Activated CD4-positive, alpha-beta T cell treated with anti-CD3 and anti-CD28 coated beads for 36 hours (primary cell): ENCODE results near the gene INSYN2B. TPM values are rescaled to one million over a fixed set of nuclear protein-coding genes. Genes with fewer than 3 reads are reported as not detected.

ENCODE experiments used
- ATAC-seq: fragments of 200-7000 bp; cut with Tn5 transposase; one replicate; pipeline ENCODE4 v1.10.0; 2021; ENCODE audit warnings: mild to moderate bottlenecking, moderate library complexity
- CTCF ChIA-PET: fragments of 350-600 bp; sonication (Branson Sonifier 250); formaldehyde crosslinking; loops from one replicate; lab custom pipeline; 2021; ENCODE audit warnings: antibody characterized with exemption; lab: Charles Lee
- POLR2A ChIA-PET: fragments of 350-600 bp; sonication (Branson Sonifier 250); formaldehyde crosslinking; loops from one replicate; lab custom pipeline; 2021; ENCODE audit warnings: antibody characterized with exemption, inconsistent platforms; lab: Charles Lee
- DNase-seq: peaks from one replicate; pipeline ENCODE4 v3.0.0-alpha.2; 2020
- H3K27ac Mint-ChIP-seq: one replicate; pipeline ENCODE4 v1.8.0; 2021; ENCODE audit warnings: mixed read lengths
- H3K27me3 Mint-ChIP-seq: one replicate; pipeline ENCODE4 v1.8.0; 2021; ENCODE audit warnings: mixed read lengths
- H3K36me3 Mint-ChIP-seq: one replicate; pipeline ENCODE4 v1.8.0; 2021; ENCODE audit warnings: low read depth, mixed read lengths
- H3K4me1 Mint-ChIP-seq: one replicate; pipeline ENCODE4 v1.8.0; 2021; ENCODE audit warnings: mixed read lengths
- H3K4me3 Mint-ChIP-seq: one replicate; pipeline ENCODE4 v1.8.0; 2021; ENCODE audit warnings: mild to moderate bottlenecking, moderate library complexity, mixed read lengths
- H3K9me3 Mint-ChIP-seq: one replicate; pipeline ENCODE4 v1.8.0; 2021; ENCODE audit warnings: low read depth, mixed read lengths
- intact Hi-C, 2 experiments: fragments of 100-400 bp; cut with DNase I in 1 of 2; cut with micrococcal nuclease in 1 of 2; formaldehyde crosslinking; loops; one replicate each; pipeline versions ENCODE4 v1.14.2 to v1.15.1; 2022 to 2024; cut with DNase I, micrococcal nuclease
- total RNA-seq, 2 experiments: library from RNA; stranded (reverse); gene quantifications; one replicate each; pipeline ENCODE4 v1.2.3, GENCODE V29; 2021

Gene INSYN2B
- total RNA-seq, 2 experiments from 2014 or later: not detected

DNA sequence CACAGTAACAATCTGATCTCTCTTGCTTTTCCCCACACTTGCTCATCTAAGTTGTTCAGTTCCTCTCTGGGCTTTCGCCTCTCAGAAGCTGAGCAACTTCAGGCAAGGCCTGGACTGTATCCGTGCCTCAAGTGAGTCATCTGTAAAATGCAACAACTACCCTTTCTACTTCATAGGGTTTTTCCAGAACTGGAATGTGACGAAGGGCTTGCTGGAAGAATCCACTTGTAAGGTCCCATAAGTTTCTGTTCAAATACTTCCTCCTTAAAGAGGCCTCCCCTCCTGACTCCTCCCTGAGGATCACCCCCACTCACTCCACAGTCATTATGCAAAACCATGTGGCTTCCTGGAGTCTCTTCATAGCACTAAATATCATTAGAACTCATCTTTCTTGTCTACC, 17.5 kb upstream of the INSYN2B start:
- Mint-ChIP-seq H3K4me1 (no peaks in the 10 kb centered on the region), H3K27ac (no peak overlapping the region), H3K27me3 (no peaks in the 10 kb centered on the region), H3K4me3 (no peak overlapping the region), H3K36me3 (peaks cover 66% of the 10 kb centered on the region), H3K9me3 (no peaks in the 10 kb centered on the region)
- DNase-seq: no peak
- CTCF ChIA-PET: no interaction called here
- intact Hi-C loops: no loop called here
- ATAC-seq: peak; percentile 30
- POLR2A ChIA-PET: no interaction called here

DNA sequence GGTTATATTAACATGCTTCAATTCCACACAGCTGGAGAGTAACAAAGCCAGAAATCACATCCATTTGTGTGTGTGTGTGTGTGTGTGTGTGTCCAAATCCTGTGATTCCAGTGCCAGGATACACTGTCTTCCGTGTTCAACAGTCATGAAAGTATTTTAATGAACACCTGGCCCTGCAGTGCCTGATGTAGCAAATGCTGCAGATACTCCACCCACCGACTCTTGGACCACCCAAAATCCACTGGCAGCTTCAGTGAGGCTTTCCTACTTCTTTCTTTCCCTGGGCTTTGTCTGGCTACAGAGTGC, 13.1 kb upstream of the INSYN2B start:
- CTCF ChIA-PET: interaction anchor here (0.6 to 1.1 kb wide), 2 partner anchors 64 to 108 kb away, joined by 3 read pairs; no protein-coding TSS in a partner anchor
- no peaks in the 10 kb centered on the region for H3K4me1 Mint-ChIP-seq
- H3K36me3 Mint-ChIP-seq: peaks cover 49% of the 10 kb centered on the region
- H3K27me3 Mint-ChIP-seq: no peaks in the 10 kb centered on the region
- no peaks in the 10 kb centered on the region for H3K9me3 Mint-ChIP-seq
- POLR2A ChIA-PET: no interaction called here
- intact Hi-C loops: no loop called here
- H3K27ac Mint-ChIP-seq: no peak overlapping the region
- no peak overlapping the region for H3K4me3 Mint-ChIP-seq
- DNase-seq: no peak
- ATAC-seq: no peak

DNA sequence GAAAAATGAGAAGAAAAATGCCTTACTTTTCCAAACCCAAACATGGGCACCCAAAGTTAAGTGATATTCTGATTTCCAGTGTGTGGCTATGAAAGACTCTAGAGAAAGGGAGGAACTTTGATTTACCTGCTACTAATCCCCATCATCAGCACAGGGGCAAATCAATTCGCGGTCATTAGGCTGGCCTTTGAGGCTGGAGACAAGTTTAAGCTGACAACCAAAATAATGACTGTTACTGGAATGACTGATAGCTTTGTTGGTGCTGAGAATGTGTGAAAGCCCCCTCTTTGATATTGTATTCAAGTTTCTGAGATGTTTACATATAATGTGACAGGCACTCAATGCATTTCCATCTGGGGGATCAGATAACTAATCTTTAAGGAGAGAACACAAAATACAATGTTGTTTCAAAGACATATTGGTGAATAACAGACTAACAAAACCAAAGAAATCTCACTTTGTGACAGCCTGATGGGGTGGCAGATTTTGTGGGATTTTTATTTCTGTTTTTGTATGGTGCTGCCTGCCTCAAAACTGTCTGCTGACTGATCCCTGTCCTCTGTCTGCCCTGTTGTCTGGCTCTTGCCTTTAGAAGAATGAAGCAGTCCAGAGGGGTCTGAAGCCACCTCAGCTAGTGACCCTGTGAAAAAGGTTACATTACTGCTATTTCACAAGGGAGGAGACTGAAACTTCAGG, 12.6 kb upstream of the INSYN2B start:
- no peaks in the 10 kb centered on the region for H3K9me3 Mint-ChIP-seq

DNA sequence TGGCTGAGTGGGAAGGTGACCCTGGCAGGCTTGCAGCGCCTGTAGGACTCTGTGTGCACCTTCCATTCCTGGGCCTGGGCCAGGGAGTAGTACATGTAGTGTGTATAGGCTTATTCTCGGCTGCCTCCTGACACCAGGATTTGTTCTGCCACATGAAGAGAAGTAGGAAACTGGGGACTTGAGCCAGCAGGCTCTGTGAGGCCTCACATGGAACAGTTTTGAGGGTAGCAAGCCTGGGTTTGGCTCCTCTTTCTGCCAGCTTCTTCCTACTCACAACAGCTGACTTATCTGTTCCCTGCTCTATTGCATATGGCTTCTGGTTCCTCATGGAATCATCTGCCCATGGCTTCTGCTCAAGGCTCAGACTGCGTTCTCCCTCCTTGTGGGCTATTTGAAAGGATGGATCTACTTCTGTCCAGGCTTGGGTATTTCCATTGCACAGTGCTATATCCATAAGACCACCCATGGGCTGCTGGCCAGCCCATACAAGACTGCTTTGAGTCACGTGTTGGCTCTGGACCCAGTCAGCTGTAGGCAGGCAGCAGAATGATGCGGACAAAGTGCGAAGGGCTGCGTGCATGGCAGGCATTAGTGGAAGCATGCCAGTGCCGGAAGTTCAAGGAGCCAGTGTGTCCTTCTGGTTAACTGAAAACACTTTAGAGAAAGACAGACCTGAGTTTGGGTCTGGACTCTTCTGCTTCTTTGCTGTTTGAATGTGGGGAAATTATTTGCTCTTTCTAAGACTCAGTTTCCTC, 11.0 kb upstream of the INSYN2B start:
- CTCF ChIA-PET: no interaction called here
- Mint-ChIP-seq H3K9me3 (no peaks in the 10 kb centered on the region), H3K4me3 (no peak overlapping the region), H3K27me3 (no peaks in the 10 kb centered on the region), H3K27ac (no peak overlapping the region), H3K36me3 (peaks cover 47% of the 10 kb centered on the region), H3K4me1 (no peaks in the 10 kb centered on the region)
- intact Hi-C loops: no loop called here
- DNase-seq (no peak), ATAC-seq (no peak)
- POLR2A ChIA-PET: interaction anchor here (0.7 kb wide), 1 partner anchor 36 kb away, joined by 3 read pairs; no protein-coding TSS in a partner anchor

More for the DNA sequence above, 12.6 kb upstream of the INSYN2B start:
- POLR2A ChIA-PET: no interaction called here
- ATAC-seq (no peak), DNase-seq (no peak)
- Mint-ChIP-seq H3K36me3 (peaks cover 44% of the 10 kb centered on the region), H3K27ac (no peak overlapping the region), H3K27me3 (no peaks in the 10 kb centered on the region), H3K4me3 (no peak overlapping the region), H3K4me1 (no peaks in the 10 kb centered on the region)
- CTCF ChIA-PET: interaction anchor here (0.6 to 1.1 kb wide), 2 partner anchors 64 to 108 kb away, joined by 3 read pairs; no protein-coding TSS in a partner anchor
- intact Hi-C loops: no loop called here

DNA sequence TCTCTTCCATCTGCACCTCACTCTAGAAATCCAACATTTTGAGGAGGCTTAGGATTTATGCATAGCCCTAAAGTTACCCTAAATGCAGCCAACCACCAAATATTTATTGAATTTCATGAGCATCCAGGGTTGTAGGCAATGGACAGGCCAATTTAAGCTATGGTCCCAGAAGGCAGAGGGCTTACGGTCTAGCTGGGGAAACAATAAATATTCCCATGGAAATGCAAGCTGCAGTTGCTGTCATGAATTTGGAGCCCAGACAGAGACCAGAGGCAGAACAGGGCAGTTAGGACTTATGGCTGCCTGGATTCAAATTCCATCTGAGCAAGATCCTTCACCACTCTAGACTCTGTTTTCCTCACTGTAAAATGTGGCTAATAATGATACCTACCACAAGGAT, 9.1 kb upstream of the INSYN2B start:
- intact Hi-C loops: no loop called here
- Mint-ChIP-seq H3K4me1 (no peaks in the 10 kb centered on the region), H3K36me3 (peaks cover 48% of the 10 kb centered on the region), H3K4me3 (no peak overlapping the region), H3K27ac (no peak overlapping the region), H3K9me3 (no peaks in the 10 kb centered on the region), H3K27me3 (no peaks in the 10 kb centered on the region)
- DNase-seq (no peak), ATAC-seq (no peak)
- ChIA-PET CTCF (no interaction called here), POLR2A (no interaction called here)

DNA sequence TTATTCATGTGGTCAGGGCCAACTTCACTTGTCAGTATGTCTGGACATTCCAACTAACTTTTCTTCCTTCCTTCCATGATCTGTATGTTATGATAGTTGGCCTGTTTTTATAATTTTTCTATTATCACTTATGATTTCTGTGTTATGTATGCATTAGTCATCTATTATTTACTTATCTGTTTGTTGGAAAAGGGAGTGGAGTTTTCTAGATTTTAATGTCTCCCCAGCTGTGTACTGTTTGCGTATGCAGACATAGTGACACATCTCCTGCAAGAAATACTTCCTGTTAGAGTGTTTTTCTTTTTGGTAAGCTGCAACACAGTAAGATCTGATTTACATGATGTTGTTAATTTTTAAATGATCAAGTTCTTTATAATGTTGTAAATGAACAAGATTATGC, 8.7 kb upstream of the INSYN2B start:
- ATAC-seq (no peak), DNase-seq (no peak)
- H3K4me3 Mint-ChIP-seq: no peak overlapping the region
- H3K9me3 Mint-ChIP-seq: no peaks in the 10 kb centered on the region
- no peak overlapping the region for H3K27ac Mint-ChIP-seq
- H3K36me3 Mint-ChIP-seq: peaks cover 48% of the 10 kb centered on the region
- intact Hi-C loops: no loop called here
- POLR2A ChIA-PET: no interaction called here
- no peaks in the 10 kb centered on the region for H3K4me1 Mint-ChIP-seq
- H3K27me3 Mint-ChIP-seq: no peaks in the 10 kb centered on the region
- CTCF ChIA-PET: no interaction called here

DNA sequence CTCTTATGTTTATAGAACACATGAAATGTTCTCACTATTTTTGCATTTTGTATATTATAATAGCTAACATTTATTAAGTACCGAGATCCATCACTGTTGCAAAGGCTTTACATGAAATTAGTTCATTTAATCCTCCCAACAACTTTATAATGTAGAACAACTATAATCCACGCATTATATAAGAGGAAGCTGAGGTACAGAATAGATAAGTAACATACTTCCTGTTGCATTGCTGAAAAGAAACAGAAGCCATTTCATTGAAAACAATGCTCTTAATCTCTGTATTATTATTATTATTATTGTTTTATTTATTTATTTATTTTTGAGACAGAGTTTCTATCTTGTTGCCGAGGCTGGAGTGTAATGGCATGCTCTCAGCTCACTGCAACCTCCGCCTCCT, 7.9 kb upstream of the INSYN2B start:
- POLR2A ChIA-PET: no interaction called here
- H3K27me3 Mint-ChIP-seq: no peaks in the 10 kb centered on the region

DNA sequence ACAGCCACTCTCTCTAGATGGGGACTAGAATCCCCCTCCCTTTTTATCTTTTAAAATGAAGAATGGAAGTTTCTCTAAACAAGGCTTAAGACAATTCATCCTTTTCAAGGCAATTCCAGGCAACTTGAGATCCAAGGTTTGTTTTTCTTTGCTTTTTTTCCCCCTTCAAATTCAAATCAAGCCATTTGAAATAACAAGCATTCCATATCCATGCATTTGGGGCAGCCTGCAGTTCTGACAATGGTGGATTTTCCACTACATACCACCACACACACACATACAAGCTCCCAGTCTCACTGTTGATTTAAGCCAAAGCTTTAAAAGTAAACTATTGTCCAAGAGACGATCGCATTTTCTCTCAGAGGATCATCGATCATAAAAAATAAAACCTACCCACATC, 424 bp downstream of the INSYN2B start:
- ChIA-PET CTCF (interaction anchor here (1.2 kb wide), 1 partner anchor 16 kb away, joined by 3 read pairs; no protein-coding TSS in a partner anchor), POLR2A (no interaction called here)
- Mint-ChIP-seq H3K27me3 (no peaks in the 10 kb centered on the region), H3K9me3 (no peaks in the 10 kb centered on the region), H3K36me3 (peaks cover 22% of the 10 kb centered on the region), H3K27ac (no peak overlapping the region), H3K4me1 (no peaks in the 10 kb centered on the region), H3K4me3 (no peak overlapping the region)
- intact Hi-C loops: loop anchor here in 1 of 2 experiments (5.0 kb wide), 2 partner anchors 183 to 278 kb away; no protein-coding TSS in a partner anchor
- no peak for DNase-seq
- no peak for ATAC-seq

More for the DNA sequence above, 7.9 kb upstream of the INSYN2B start:
- Mint-ChIP-seq H3K36me3 (peaks cover 47% of the 10 kb centered on the region), H3K4me3 (no peak overlapping the region), H3K27ac (no peak overlapping the region), H3K4me1 (no peaks in the 10 kb centered on the region), H3K9me3 (no peaks in the 10 kb centered on the region)
- ATAC-seq (no peak), DNase-seq (no peak)
- CTCF ChIA-PET: no interaction called here
- intact Hi-C loops: no loop called here

DNA sequence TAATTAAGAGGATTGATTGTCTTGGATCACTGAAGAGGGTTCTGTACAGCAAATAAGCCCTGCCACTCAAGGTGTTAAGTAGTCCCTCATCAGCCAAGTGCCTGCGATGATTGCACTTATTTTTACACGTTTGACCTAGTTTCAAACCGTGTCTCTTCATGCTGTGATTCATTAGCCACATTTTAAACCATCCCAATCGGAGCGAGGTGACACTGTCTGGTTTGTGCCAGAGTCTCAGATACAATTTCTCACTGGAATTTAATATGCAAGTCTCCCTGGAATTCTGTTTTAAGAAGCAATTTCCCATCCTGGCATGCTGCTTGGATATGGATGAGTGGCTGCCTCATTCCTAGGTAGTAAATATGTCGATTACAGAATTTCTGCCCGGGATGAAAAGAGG, 1.6 kb downstream of the INSYN2B start:
- H3K4me1 Mint-ChIP-seq: no peaks in the 10 kb centered on the region
- intact Hi-C loops: no loop called here
- POLR2A ChIA-PET: no interaction called here

DNA sequence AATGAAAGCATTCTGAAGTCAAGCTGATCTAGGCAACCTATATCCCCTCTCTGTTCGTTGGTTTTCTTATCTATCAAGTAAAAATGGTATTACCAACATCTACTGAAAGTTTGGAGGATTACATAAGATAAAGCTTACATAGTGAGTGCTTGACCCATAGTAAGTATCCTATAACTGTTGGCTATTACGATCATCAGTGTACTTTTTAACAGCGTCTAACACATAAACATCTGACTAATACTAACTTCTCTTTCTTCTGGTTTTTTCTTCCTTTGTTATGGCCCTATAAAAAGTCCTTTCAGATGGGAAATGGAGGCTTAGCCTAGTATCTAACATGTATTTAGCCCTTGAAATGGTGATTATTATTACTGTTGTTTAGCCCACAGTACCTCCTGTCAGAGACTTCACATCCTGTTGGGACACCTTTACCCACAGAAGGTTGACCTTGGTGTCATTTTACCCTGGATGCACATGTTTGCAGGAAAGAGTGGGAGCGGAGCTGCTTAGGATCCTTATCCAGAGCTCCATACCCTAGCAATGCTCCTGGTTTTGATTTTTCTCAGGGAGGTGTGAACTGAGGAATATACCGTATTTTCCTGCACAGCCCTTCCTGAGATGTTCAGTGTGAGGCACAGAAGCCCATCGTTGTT, 6.0 kb downstream of the INSYN2B start:
- intact Hi-C loops: no loop called here

More for the DNA sequence above, 1.6 kb downstream of the INSYN2B start:
- DNase-seq (no peak), ATAC-seq (no peak)
- Mint-ChIP-seq H3K36me3 (peaks cover 14% of the 10 kb centered on the region), H3K27me3 (no peaks in the 10 kb centered on the region), H3K27ac (no peak overlapping the region), H3K4me3 (no peak overlapping the region), H3K9me3 (no peaks in the 10 kb centered on the region)
- CTCF ChIA-PET: no interaction called here

DNA sequence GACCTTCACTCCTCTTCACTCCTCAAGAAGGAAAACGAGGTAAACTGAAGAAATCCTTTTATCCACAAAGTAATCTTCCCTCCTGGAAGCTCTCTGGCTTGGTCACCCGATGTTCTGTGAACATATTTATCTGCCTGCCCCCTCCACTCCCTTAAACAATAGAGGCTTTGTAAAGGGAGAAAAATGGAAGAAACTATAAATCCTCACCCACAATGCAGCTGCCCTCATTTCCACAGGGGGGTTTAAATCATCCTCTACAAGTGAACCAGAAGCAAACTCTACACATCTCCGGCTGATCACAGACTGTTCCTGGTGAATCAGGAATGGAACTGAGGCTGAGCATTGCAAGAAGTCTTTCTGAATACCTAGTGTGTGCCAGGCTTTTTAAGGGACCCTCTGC, 7.2 kb downstream of the INSYN2B start:
- ATAC-seq: no peak
- ChIA-PET CTCF (no interaction called here), POLR2A (no interaction called here)
- no peak for DNase-seq
- no peak overlapping the region for H3K27ac Mint-ChIP-seq
- H3K27me3 Mint-ChIP-seq: no peaks in the 10 kb centered on the region
- intact Hi-C loops: no loop called here
- peaks cover 2% of the 10 kb centered on the region for H3K36me3 Mint-ChIP-seq
- H3K9me3 Mint-ChIP-seq: no peaks in the 10 kb centered on the region
- no peaks in the 10 kb centered on the region for H3K4me1 Mint-ChIP-seq
- H3K4me3 Mint-ChIP-seq: no peak overlapping the region

More for the DNA sequence above, 6.0 kb downstream of the INSYN2B start:
- CTCF ChIA-PET: interaction anchor here (0.7 kb wide), 1 partner anchor 760 kb away, joined by 4 read pairs; no protein-coding TSS in a partner anchor
- POLR2A ChIA-PET: no interaction called here
- no peak overlapping the region for H3K27ac Mint-ChIP-seq
- H3K4me1 Mint-ChIP-seq: no peaks in the 10 kb centered on the region
- H3K27me3 Mint-ChIP-seq: no peaks in the 10 kb centered on the region
- no peak overlapping the region for H3K4me3 Mint-ChIP-seq
- H3K9me3 Mint-ChIP-seq: no peaks in the 10 kb centered on the region
- no peak for ATAC-seq
- no peak for DNase-seq
- peaks cover 2% of the 10 kb centered on the region for H3K36me3 Mint-ChIP-seq
